Measurements from ENCODE around the gene MAP1LC3B. TPM values are rescaled to one million over a fixed set of nuclear protein-coding genes. Genes with fewer than 3 reads are reported as not detected.
"Not testable (repeated sequence)": the region's sequence is repeated elsewhere in the genome, so short reads cannot be mapped to it uniquely, and the experiment has no call there.

MAP1LC3B gene
- polyA plus RNA-seq, 10 donors: 47.3 to 64.6 (median 52.6) TPM

GRCh38 chr16:87358696-87359095, 33.4 kb upstream of the MAP1LC3B start:
- no peak for DNase-seq

GRCh38 chr16:87359121-87359520, 33.0 kb upstream of the MAP1LC3B start:
- no peak for DNase-seq

GRCh38 chr16:87360862-87361610, 31.1 kb upstream of the MAP1LC3B start:
- DNase-seq: no peak

- DNase-seq: no peak
Observed at GRCh38 chr16:87361916-87362619, 30.1 kb upstream of the MAP1LC3B start.

GRCh38 chr16:87362828-87363559, 29.1 kb upstream of the MAP1LC3B start:
- DNase-seq: not testable (repeated sequence)

GRCh38 chr16:87363771-87364455, 28.2 kb upstream of the MAP1LC3B start:
- no peak for DNase-seq

- DNase-seq: no peak
Observed at GRCh38 chr16:87365021-87365713, 27.0 kb upstream of the MAP1LC3B start.

GRCh38 chr16:87366288-87366687, 25.8 kb upstream of the MAP1LC3B start:
- DNase-seq: no peak

- no peak for DNase-seq
Observed at GRCh38 chr16:87366930-87367329, 25.2 kb upstream of the MAP1LC3B start.

GRCh38 chr16:87367529-87367928, 24.6 kb upstream of the MAP1LC3B start:
- no peak for DNase-seq

GRCh38 chr16:87368029-87368770, 23.9 kb upstream of the MAP1LC3B start:
- DNase-seq: no peak

- no peak for DNase-seq
Observed at GRCh38 chr16:87369117-87369765, 22.9 kb upstream of the MAP1LC3B start.

GRCh38 chr16:87369796-87370719, 22.1 kb upstream of the MAP1LC3B start:
- no peak for DNase-seq

GRCh38 chr16:87371261-87371866, 20.8 kb upstream of the MAP1LC3B start:
- no peak for DNase-seq

GRCh38 chr16:87372305-87372704, 19.8 kb upstream of the MAP1LC3B start:
- no peak for DNase-seq

GRCh38 chr16:87374313-87374712, 17.8 kb upstream of the MAP1LC3B start:
- no peak for DNase-seq

GRCh38 chr16:87375426-87376135, 16.6 kb upstream of the MAP1LC3B start:
- no peak for DNase-seq

GRCh38 chr16:87376660-87377059, 15.5 kb upstream of the MAP1LC3B start:
- no peak for DNase-seq
